ENCODE data around the gene SAC3D1. TPM values are rescaled to one million over a fixed set of nuclear protein-coding genes. Genes with fewer than 3 reads are reported as not detected.
"Not testable (repeated sequence)": the region's sequence is repeated elsewhere in the genome, so short reads cannot be mapped to it uniquely, and the experiment has no call there.

SAC3D1 gene
- total and polyA plus RNA-seq, 2 experiments from 2014 or later = 12.8 to 14.9 TPM

DNA sequence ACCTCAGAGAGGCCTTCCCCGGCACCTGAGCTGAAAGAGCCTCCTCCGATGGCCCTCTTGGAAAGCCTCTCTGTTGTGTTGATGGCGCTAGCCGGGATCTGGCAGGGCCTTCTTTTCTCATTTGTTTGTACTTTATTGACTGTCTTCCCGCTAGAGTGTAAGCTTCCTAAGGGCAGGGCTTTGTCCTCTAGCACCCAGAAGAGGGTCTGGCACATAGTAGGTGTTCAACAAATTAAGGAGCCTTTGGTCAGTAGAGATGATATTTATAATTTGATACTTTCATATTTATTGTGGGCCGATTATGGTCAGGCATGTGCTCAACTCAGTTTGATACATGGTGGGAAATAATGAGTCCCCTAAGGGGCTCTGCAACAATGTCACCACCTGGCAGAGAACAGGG is 23.1 kb upstream of the SAC3D1 start:
- H3K27ac ChIP-seq = no peak overlapping the region
- in situ Hi-C loops (cut with MboI) = no loop called here
- no peak for DNase-seq
- H3K27me3 ChIP-seq (replicated peaks; ENCODE audit: insufficient read depth) = no peaks in the 10 kb centered on the region
- H3K9me3 ChIP-seq (ENCODE audit: low read depth) = no peaks in the 10 kb centered on the region
- 94 to 100% methylated on average over 6 of the region's 6 CpGs for WGBS, 2 experiments (ENCODE audit: low coverage in 1 of 2, low lambda C conversion rate in 2 of 2, missing lambda C conversion rate in 2 of 2)
- H3K36me3 ChIP-seq (ENCODE audit: low read depth) = no peaks in the 10 kb centered on the region
- no peaks in the 10 kb centered on the region for H4K20me1 ChIP-seq (ENCODE audit: insufficient read depth)
- H3F3A ChIP-seq (ENCODE audit: insufficient read depth) = no peaks in the 10 kb centered on the region
- no peak overlapping the region for H3K9ac ChIP-seq
- H3K4me2 ChIP-seq (ENCODE audit: unreplicated experiment) = no peak overlapping the region
- H3K9me2 ChIP-seq (ENCODE audit: insufficient read depth) = no peaks in the 10 kb centered on the region
- no peak overlapping the region for H2AFZ ChIP-seq
- TF ChIP-seq EZH2phosphoT487 (IDR thresholded peaks at IDR 0.05; ENCODE audit: insufficient read depth, low read depth) = no peak
- TF ChIP-seq EZH2 (IDR thresholded peaks at IDR 0.05; ENCODE audit: insufficient read depth, poor library complexity, severe bottlenecking) = no peak
- peaks cover 18% of the 10 kb centered on the region for H3K79me2 ChIP-seq (ENCODE audit: insufficient read depth)
- H3K4me1 ChIP-seq (ENCODE audit: insufficient read depth) = peaks cover 5% of the 10 kb centered on the region; the same call in 1 of the 2 replicates
- no peak overlapping the region for H3K4me3 ChIP-seq

DNA sequence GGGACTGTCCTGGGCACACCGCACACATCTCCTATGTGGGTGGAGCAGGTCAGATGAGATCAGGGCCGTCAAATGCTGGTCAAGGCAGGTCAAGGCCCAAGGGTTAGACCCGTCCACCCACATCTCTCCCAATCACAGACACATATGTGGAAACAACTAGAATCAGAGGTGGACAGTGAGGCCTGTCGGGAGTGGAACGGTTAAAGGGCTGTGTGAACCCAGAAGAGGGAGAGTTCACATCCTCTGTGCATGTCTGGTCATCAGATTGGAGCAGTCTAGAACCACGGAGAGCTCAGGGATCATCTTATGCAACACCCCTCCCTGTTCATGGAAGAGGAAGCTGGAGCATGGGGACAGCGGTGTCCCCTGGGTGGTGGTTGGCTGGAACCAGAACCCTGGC is 21.2 kb upstream of the SAC3D1 start:
- Histone ChIP-seq H4K20me1 (ENCODE audit: insufficient read depth) (no peaks in the 10 kb centered on the region), H3K36me3 (ENCODE audit: low read depth) (no peaks in the 10 kb centered on the region), H3K27ac (no peak overlapping the region), H3K4me3 (no peak overlapping the region), H3K9me2 (ENCODE audit: insufficient read depth) (no peaks in the 10 kb centered on the region), H2AFZ (no peak overlapping the region), H3K4me1 (ENCODE audit: insufficient read depth) (no peaks in the 10 kb centered on the region), H3F3A (ENCODE audit: insufficient read depth) (no peaks in the 10 kb centered on the region), H3K79me2 (ENCODE audit: insufficient read depth) (peaks cover 16% of the 10 kb centered on the region), H3K27me3 (replicated peaks; ENCODE audit: insufficient read depth) (no peaks in the 10 kb centered on the region), H3K9ac (no peak overlapping the region), H3K4me2 (ENCODE audit: unreplicated experiment) (no peak overlapping the region), H3K9me3 (ENCODE audit: low read depth) (no peaks in the 10 kb centered on the region)
- DNase-seq = no peak
- no peak for TF ChIP-seq EZH2phosphoT487 (IDR thresholded peaks at IDR 0.05; ENCODE audit: insufficient read depth, low read depth)
- in situ Hi-C loops (cut with MboI) = no loop called here
- WGBS, 2 experiments (ENCODE audit: low coverage in 1 of 2, low lambda C conversion rate in 2 of 2, missing lambda C conversion rate in 2 of 2) = 87 to 88% methylated on average over 7 of the region's 7 CpGs

DNA sequence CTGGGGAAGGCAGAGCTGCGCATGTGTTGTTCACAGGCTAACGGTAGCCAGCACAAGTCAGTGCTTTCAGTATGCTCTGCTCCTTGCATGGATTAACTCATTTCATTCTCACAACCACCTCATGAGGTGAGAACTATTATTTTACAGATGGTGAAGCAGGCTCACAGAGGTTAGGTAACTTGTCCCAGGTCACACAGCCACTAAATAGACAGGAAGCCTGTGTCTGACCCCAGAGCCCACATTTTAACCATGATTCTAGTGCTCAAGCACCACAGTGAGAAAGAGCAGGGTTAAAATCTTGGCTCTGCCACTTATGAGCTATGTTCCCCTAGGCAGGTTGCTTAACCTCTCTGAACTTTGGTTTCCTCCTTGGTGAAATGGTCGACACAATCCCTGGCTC is 20.0 kb upstream of the SAC3D1 start:
- no peaks in the 10 kb centered on the region for H3K4me1 ChIP-seq (ENCODE audit: insufficient read depth)
- no peaks in the 10 kb centered on the region for H3K36me3 ChIP-seq (ENCODE audit: low read depth)
- H3K9ac ChIP-seq = no peak overlapping the region
- no peak for DNase-seq
- TF ChIP-seq EZH2phosphoT487 (IDR thresholded peaks at IDR 0.05; ENCODE audit: insufficient read depth, low read depth) (no peak), EZH2 (IDR thresholded peaks at IDR 0.05; ENCODE audit: insufficient read depth, poor library complexity, severe bottlenecking) (no peak)
- H2AFZ ChIP-seq = no peak overlapping the region
- H3K4me3 ChIP-seq = no peak overlapping the region
- 0 out of 2 replicates have a peak, but pooled peaks cover 5% of the 10 kb centered on the region for H3K79me2 ChIP-seq (ENCODE audit: insufficient read depth)
- 85 to 86% methylated on average over 3 of the region's 3 CpGs for WGBS, 2 experiments (ENCODE audit: low coverage in 1 of 2, low lambda C conversion rate in 2 of 2, missing lambda C conversion rate in 2 of 2)
- no peaks in the 10 kb centered on the region for H4K20me1 ChIP-seq (ENCODE audit: insufficient read depth)
- H3K27me3 ChIP-seq (replicated peaks; ENCODE audit: insufficient read depth) = no peaks in the 10 kb centered on the region
- no peaks in the 10 kb centered on the region for H3K9me3 ChIP-seq (ENCODE audit: low read depth)
- in situ Hi-C loops (cut with MboI) = no loop called here
- no peaks in the 10 kb centered on the region for H3K9me2 ChIP-seq (ENCODE audit: insufficient read depth)
- no peak overlapping the region for H3K4me2 ChIP-seq (ENCODE audit: unreplicated experiment)
- no peak overlapping the region for H3K27ac ChIP-seq
- no peaks in the 10 kb centered on the region for H3F3A ChIP-seq (ENCODE audit: insufficient read depth)

- Histone ChIP-seq H3K27ac (no peak overlapping the region), H3K4me3 (no peak overlapping the region), H3K9me3 (ENCODE audit: low read depth) (no peaks in the 10 kb centered on the region), H3K27me3 (replicated peaks; ENCODE audit: insufficient read depth) (no peaks in the 10 kb centered on the region), H4K20me1 (ENCODE audit: insufficient read depth) (no peaks in the 10 kb centered on the region), H2AFZ (no peak overlapping the region), H3K9ac (no peak overlapping the region), H3F3A (ENCODE audit: insufficient read depth) (no peaks in the 10 kb centered on the region), H3K4me1 (ENCODE audit: insufficient read depth) (no peaks in the 10 kb centered on the region), H3K4me2 (ENCODE audit: unreplicated experiment) (no peak overlapping the region), H3K36me3 (ENCODE audit: low read depth) (no peaks in the 10 kb centered on the region), H3K9me2 (ENCODE audit: insufficient read depth) (no peaks in the 10 kb centered on the region), H3K79me2 (ENCODE audit: insufficient read depth) (0 out of 2 replicates have a peak, but pooled peaks cover 3% of the 10 kb centered on the region)
- 93 to 95% methylated on average over 6 to 11 of the region's 11 CpGs for WGBS, 2 experiments (ENCODE audit: low coverage in 1 of 2, low lambda C conversion rate in 2 of 2, missing lambda C conversion rate in 2 of 2)
- in situ Hi-C loops (cut with MboI) = no loop called here
- no peak for DNase-seq
- no peak for TF ChIP-seq EZH2phosphoT487 (IDR thresholded peaks at IDR 0.05; ENCODE audit: insufficient read depth, low read depth)
- no peak for TF ChIP-seq EZH2 (IDR thresholded peaks at IDR 0.05; ENCODE audit: insufficient read depth, poor library complexity, severe bottlenecking)
Measured at GRCh38 chr11:65021509-65021908, 19.5 kb upstream of the SAC3D1 start.

DNA sequence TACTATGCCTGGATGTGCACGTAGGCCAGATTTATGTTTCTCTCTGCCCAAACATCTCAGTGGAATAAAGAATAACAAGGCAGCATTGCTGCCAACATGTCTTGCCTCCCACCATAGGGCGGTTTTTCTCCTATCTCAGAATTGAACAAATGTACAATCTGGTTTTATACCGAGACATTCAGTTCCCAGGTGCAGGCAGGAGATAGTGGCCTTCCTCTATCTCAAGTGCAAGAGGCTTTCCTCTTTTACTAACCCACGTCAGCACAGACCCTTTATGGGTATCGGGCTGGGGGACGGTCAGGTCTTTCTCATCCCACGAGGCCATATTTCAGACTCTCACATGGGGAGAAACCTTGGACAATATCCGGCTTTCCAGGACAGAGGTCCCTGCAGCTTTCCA is 17.5 kb upstream of the SAC3D1 start:
- H2AFZ ChIP-seq; H4K20me1 ChIP-seq (ENCODE audit: insufficient read depth); H3K9me2 ChIP-seq (ENCODE audit: insufficient read depth); H3K27ac ChIP-seq; H3F3A ChIP-seq (ENCODE audit: insufficient read depth); H3K4me3 ChIP-seq; in situ Hi-C loops (cut with MboI); H3K4me2 ChIP-seq (ENCODE audit: unreplicated experiment); H3K36me3 ChIP-seq (ENCODE audit: low read depth); H3K27me3 ChIP-seq (replicated peaks; ENCODE audit: insufficient read depth); DNase-seq; H3K4me1 ChIP-seq (ENCODE audit: insufficient read depth); H3K79me2 ChIP-seq (ENCODE audit: insufficient read depth); H3K9me3 ChIP-seq (ENCODE audit: low read depth); H3K9ac ChIP-seq: not testable (repeated sequence)
- WGBS, 2 experiments (ENCODE audit: low coverage in 1 of 2, low lambda C conversion rate in 2 of 2, missing lambda C conversion rate in 2 of 2) = 76 to 81% methylated on average over 8 of the region's 8 CpGs
